SJCRH30 (cell line): Measurements from ENCODE around the gene RSPO4. TPM values are rescaled to one million over a fixed set of nuclear protein-coding genes. Genes with fewer than 3 reads are reported as not detected.

ENCODE experiments used
- DNase-seq, 2 experiments: peaks; one replicate each; pipeline ENCODE4 v3.0.0-alpha.2; 2015 to 2020
- H3K27ac ChIP-seq: fragments of 250-450 bp; sonication (Bioruptor Pico); 2 replicates; pipeline ENCODE4 v1.5.1; 2020; ENCODE audit warnings: mild to moderate bottlenecking, moderate library complexity
- H3K27me3 ChIP-seq: fragments of 250-450 bp; sonication (Bioruptor Pico); 2 replicates; pipeline ENCODE4 v1.5.1; 2020; ENCODE audit warnings: mild to moderate bottlenecking, moderate library complexity
- H3K36me3 ChIP-seq: fragments of 250-450 bp; sonication (Bioruptor Pico); 2 replicates; pipeline ENCODE4 v1.5.1; 2020; ENCODE audit warnings: mild to moderate bottlenecking, moderate library complexity
- H3K4me1 ChIP-seq: fragments of 250-450 bp; sonication (Bioruptor Pico); 2 replicates; pipeline ENCODE4 v1.5.1; 2020; ENCODE audit warnings: mild to moderate bottlenecking, moderate library complexity
- H3K4me3 ChIP-seq: fragments of 250-450 bp; sonication (Bioruptor Pico); 2 replicates; pipeline ENCODE4 v1.5.1; 2020; ENCODE audit warnings: mild to moderate bottlenecking, moderate library complexity
- H3K9me3 ChIP-seq: fragments of 250-450 bp; sonication (Bioruptor Pico); replicated peaks from 2 replicates; pipeline ENCODE4 v1.5.1; 2020; ENCODE audit warnings: mild to moderate bottlenecking, moderate library complexity
- total RNA-seq: library from RNA; depleted of rRNA; stranded (reverse); fragments of >200 nt; shearing (Covaris generic); gene quantifications from 2 replicates; pipeline ENCODE4 v1.2.3, GENCODE V29; 2014

The RSPO4 gene
- total RNA-seq, 1 experiment from 2014 or later, result not detected

- H3K4me3 ChIP-seq, result no peak overlapping the region
- no peak overlapping the region for H3K27ac ChIP-seq
- no peaks in the 10 kb centered on the region for H3K27me3 ChIP-seq
- no peaks in the 10 kb centered on the region for H3K36me3 ChIP-seq
- H3K9me3 ChIP-seq, result no peaks in the 10 kb centered on the region
- no peaks in the 10 kb centered on the region for H3K4me1 ChIP-seq
- DNase-seq, result no peak
Observed at GRCh38 chr20:1015181-1015580, 13.1 kb upstream of the RSPO4 start.

GRCh38 chr20:1014471-1014870 lies 12.4 kb upstream of the RSPO4 start:
- Histone ChIP-seq H3K4me1 (no peaks in the 10 kb centered on the region), H3K27ac (no peak overlapping the region), H3K4me3 (no peak overlapping the region), H3K27me3 (no peaks in the 10 kb centered on the region), H3K9me3 (no peaks in the 10 kb centered on the region), H3K36me3 (no peaks in the 10 kb centered on the region)
- DNase-seq, result no peak

- no peaks in the 10 kb centered on the region for H3K27me3 ChIP-seq
- H3K4me1 ChIP-seq, result no peaks in the 10 kb centered on the region
- no peaks in the 10 kb centered on the region for H3K9me3 ChIP-seq
- DNase-seq, result no peak
- no peak overlapping the region for H3K4me3 ChIP-seq
- H3K36me3 ChIP-seq, result no peaks in the 10 kb centered on the region
- no peak overlapping the region for H3K27ac ChIP-seq
Observed at GRCh38 chr20:1013566-1014340, 11.6 kb upstream of the RSPO4 start.

GRCh38 chr20:1012359-1013168 lies 10.5 kb upstream of the RSPO4 start:
- Histone ChIP-seq H3K4me3 (no peak overlapping the region), H3K27me3 (no peaks in the 10 kb centered on the region), H3K4me1 (no peaks in the 10 kb centered on the region), H3K27ac (no peak overlapping the region), H3K9me3 (no peaks in the 10 kb centered on the region), H3K36me3 (no peaks in the 10 kb centered on the region)
- no peak for DNase-seq

GRCh38 chr20:1010659-1011058 lies 8.5 kb upstream of the RSPO4 start:
- no peak for DNase-seq

GRCh38 chr20:1005452-1006027 lies 3.4 kb upstream of the RSPO4 start:
- Histone ChIP-seq H3K4me1 (no peaks in the 10 kb centered on the region), H3K4me3 (no peak overlapping the region), H3K27ac (no peak overlapping the region), H3K9me3 (no peaks in the 10 kb centered on the region), H3K36me3 (no peaks in the 10 kb centered on the region), H3K27me3 (no peaks in the 10 kb centered on the region)
- DNase-seq, result peak in 1 of 2 experiments; percentile 32

More at GRCh38 chr20:1010659-1011058, 8.5 kb upstream of the RSPO4 start:
- Histone ChIP-seq H3K4me3 (no peak overlapping the region), H3K27ac (no peak overlapping the region), H3K27me3 (no peaks in the 10 kb centered on the region), H3K9me3 (no peaks in the 10 kb centered on the region), H3K4me1 (no peaks in the 10 kb centered on the region), H3K36me3 (no peaks in the 10 kb centered on the region)

GRCh38 chr20:1003920-1004697 lies 2.0 kb upstream of the RSPO4 start:
- Histone ChIP-seq H3K27ac (no peak overlapping the region), H3K4me1 (no peaks in the 10 kb centered on the region), H3K27me3 (no peaks in the 10 kb centered on the region), H3K9me3 (no peaks in the 10 kb centered on the region), H3K4me3 (no peak overlapping the region), H3K36me3 (no peaks in the 10 kb centered on the region)
- DNase-seq, result no peak

GRCh38 chr20:1002682-1003561 lies 811 bp upstream of the RSPO4 start:
- no peak for DNase-seq
- Histone ChIP-seq H3K4me3 (no peak overlapping the region), H3K27me3 (no peaks in the 10 kb centered on the region)

GRCh38 chr20:1001116-1001515 lies 995 bp downstream of the RSPO4 start:
- Histone ChIP-seq H3K36me3 (no peaks in the 10 kb centered on the region), H3K9me3 (no peaks in the 10 kb centered on the region), H3K4me1 (no peaks in the 10 kb centered on the region), H3K27me3 (no peaks in the 10 kb centered on the region), H3K4me3 (no peak overlapping the region), H3K27ac (no peak overlapping the region)
- DNase-seq, result no peak

More at GRCh38 chr20:1002682-1003561, 811 bp upstream of the RSPO4 start:
- H3K36me3 ChIP-seq, result no peaks in the 10 kb centered on the region
- H3K9me3 ChIP-seq, result no peaks in the 10 kb centered on the region
- H3K4me1 ChIP-seq, result no peaks in the 10 kb centered on the region
- H3K27ac ChIP-seq, result no peak overlapping the region

GRCh38 chr20:998231-998830 lies 3.8 kb downstream of the RSPO4 start:
- H3K4me3 ChIP-seq, result no peak overlapping the region
- DNase-seq, result no peak
- no peaks in the 10 kb centered on the region for H3K36me3 ChIP-seq
- H3K27ac ChIP-seq, result no peak overlapping the region
- no peaks in the 10 kb centered on the region for H3K4me1 ChIP-seq
- no peaks in the 10 kb centered on the region for H3K9me3 ChIP-seq
- no peaks in the 10 kb centered on the region for H3K27me3 ChIP-seq

- H3K27me3 ChIP-seq, result no peaks in the 10 kb centered on the region
Observed at GRCh38 chr20:997486-997885, 4.6 kb downstream of the RSPO4 start.

GRCh38 chr20:997016-997415 lies 5.1 kb downstream of the RSPO4 start:
- Histone ChIP-seq H3K27me3 (no peaks in the 10 kb centered on the region), H3K36me3 (no peaks in the 10 kb centered on the region), H3K9me3 (no peaks in the 10 kb centered on the region), H3K27ac (no peak overlapping the region), H3K4me3 (no peak overlapping the region), H3K4me1 (no peaks in the 10 kb centered on the region)
- DNase-seq, result no peak

More at GRCh38 chr20:997486-997885, 4.6 kb downstream of the RSPO4 start:
- Histone ChIP-seq H3K27ac (no peak overlapping the region), H3K9me3 (no peaks in the 10 kb centered on the region), H3K4me1 (no peaks in the 10 kb centered on the region), H3K36me3 (no peaks in the 10 kb centered on the region), H3K4me3 (no peak overlapping the region)
- DNase-seq, result no peak

GRCh38 chr20:995170-995569 lies 6.9 kb downstream of the RSPO4 start:
- Histone ChIP-seq H3K4me1 (no peaks in the 10 kb centered on the region), H3K36me3 (no peaks in the 10 kb centered on the region), H3K4me3 (no peak overlapping the region), H3K27ac (no peak overlapping the region), H3K9me3 (no peaks in the 10 kb centered on the region), H3K27me3 (peaks cover 3% of the 10 kb centered on the region; the same call in 1 of the 2 replicates)
- DNase-seq, result no peak
